IPS-NIHi7 (cell line): ENCODE data around the gene SRPK3.

Experiments
- DNase-seq: peaks from one replicate; pipeline ENCODE4 v3.0.0; 2012; ENCODE audit warnings: mixed read lengths; ENCODE audit errors: extremely low spot score

Gene SRPK3

DNA sequence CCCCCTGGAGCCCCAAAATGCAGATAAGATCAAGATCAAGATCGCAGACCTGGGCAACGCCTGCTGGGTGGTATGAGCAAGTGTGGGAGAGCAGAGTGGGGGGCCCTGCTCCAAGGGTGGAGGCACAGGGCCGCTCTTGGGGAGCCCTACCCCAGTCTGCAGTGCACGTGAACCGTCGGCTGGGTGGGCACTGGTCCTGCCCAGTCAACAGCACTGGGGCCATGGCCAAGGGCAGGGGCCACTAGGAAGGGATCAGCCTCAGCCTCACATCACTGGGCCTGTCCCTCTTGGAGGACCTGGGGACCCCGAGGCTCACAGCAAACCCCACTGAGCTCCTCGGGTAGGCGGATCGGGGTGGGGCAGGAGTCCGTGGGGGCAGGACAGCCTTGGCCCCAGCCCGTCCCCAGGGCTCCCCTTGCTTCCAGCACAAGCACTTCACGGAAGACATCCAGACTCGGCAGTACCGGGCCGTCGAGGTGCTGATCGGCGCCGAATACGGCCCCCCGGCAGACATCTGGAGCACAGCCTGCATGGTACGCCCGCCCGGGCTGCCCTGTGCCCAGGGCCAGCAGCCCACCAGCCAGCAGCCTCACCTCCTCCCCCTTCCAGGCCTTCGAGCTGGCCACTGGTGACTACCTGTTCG is 3.6 kb downstream of the SRPK3 start:
- DNase-seq, result no peak

DNA sequence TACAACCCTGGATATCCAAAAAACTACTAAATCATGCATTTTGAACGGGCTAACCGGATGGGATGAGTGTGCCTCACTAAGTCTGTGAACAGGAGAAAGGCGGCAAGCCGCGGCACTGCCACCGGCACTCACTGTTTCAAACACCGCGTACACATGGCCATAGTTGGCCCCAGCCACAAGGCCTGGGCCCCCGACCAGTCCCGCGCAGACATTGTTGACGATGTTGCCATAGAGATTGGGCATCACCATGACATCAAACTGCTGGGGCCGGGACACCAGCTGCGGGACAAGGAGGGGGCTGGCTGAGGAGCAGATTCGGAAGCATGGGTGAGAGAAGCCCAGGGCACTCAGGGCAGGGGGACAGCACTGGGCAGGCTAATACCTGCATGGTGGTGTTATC is 5.8 kb downstream of the SRPK3 start:
- DNase-seq, result no peak

DNA sequence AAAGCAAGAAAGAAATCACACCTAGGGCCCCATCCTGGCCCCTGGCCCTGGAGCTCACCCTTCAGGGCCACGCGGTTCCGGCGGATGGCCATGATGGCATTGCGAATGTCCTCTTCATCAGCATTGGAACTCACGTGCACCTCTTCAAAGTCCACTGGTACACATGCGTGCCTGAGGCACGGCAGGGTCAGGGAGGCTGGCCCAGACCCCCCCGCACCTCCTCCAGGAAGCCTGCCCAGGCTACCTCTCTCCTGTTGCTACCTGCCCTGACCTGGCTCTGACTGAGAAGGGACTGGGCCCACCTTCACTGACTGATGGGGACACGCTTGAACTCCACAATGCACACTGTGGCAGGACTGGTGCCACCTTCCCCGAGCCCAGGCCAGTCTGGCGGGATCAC is 8.8 kb downstream of the SRPK3 start:
- no peak for DNase-seq

DNA sequence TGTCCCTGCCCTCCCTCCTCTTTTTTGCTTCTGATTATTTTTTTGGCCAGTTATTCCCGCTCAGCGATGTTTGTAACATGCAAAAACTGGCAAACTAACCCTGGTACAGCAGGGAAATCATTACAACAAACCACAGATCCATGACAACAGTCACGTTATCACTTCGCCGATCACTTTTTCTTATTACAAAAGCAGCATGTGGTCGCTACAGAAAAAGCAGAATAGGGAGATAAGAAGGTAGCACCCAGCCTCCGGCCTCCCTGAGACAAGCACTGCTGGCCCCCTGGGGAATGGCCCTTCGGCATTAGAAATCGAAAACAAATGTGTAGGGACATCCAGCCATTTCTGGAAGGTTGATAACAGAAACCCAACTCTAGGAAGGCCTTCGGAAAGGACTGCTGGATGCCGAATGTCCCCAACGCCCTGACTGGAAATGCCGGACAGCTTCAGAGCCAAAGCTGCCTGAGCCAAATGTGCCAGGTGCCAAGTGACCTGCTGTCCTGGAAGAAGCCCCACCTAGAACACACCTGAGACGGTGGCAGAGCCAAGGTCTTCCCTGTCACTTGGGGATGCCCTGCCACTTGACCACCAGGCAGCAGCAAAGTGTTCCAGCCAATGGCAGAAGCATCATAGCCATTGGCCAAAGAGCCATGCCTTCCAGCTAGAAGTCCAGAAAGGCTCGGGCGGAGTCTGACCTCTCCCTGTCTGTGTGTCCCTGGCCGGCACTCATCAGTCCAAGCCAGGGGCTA is 10.4 kb downstream of the SRPK3 start:
- no peak for DNase-seq

DNA sequence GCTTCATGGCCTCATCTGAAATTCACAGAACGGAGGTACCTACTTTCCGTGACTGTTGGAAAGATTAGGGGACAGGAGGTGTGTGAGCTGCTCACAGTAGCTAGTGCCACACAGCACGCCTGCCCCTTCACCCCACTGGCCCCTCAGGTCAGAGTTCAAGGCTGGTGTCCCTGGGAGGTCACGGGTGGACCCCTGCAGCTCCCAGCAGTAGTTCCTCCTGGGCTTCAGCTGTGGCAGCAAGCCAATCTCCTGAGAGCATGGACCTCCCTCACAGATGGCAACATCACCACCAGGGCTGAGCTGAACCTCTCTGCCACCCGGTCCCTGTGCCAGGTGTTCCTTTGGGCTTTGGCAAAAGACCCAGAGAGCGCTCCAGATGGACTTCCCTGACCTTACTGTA is 11.5 kb downstream of the SRPK3 start:
- no peak for DNase-seq

DNA sequence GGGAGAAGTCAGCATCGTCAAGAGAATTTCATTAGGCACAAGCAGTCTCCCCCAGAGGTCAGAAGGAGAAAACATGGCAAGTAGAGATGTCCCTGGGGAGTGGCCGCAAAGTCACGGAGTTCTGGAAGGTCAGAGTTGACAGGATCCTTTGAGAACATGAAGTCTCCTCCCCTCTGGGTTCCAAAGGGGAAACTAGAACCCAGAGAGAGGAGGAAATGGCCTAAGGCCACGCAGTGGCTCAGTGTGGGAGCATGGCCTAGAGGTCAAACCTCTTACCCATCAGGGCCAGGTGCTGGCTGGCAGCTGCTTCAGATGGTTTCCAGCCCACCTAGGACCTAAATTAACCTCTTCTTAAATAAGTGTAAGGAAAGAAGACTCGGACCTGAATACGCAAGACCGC is 12.4 kb downstream of the SRPK3 start:
- DNase-seq, result no peak

DNA sequence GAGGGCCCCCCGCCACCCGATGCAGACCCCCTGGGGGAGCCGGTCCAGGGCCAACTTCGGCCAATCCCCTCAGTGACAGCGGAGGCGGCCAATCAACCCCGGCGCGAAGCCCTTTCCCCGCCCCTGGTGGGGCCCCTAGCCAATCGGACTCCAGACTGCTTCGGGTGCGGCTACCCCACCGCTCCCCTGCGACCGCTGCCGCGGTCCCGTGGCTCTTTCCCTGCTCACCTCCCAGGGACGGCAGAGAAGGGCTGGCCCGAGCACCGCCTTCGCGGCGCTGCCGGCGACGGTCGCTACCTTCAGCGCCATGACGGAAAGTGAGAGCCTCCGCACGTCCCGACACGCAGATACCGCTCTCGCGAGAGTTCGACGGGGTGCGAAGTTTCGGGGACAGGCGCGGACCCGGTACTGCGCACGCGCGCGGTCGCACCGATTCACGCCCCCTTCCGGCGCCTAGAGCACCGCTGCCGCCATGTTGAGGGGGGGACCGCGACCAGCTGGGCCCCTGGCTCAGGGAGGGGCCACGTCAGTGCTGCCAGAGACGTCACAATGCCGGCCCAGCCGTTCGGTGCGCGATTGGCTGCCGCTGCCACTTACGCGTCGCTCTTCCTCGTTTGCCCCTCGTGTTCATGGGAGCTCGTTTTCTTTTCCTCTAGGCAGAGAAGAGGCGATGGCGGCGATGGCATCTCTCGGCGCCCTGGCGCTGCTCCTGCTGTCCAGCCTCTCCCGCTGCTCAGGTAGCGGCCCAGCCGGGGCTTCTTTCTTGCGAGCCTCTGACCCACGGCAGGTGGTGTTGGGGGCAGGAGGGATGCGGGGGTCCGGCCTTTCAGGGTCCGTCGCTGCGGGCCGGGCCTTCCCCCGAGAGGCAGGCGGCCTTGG is 13.4 kb downstream of the SRPK3 start, which contains the start of the genes IDH3G and SSR4:
IDH3G (minus strand) TSS at position 358 of the 879 bp plus-strand sequence; CDS start at position 309, 49 bp downstream.
SSR4 (plus strand) TSS at position 651 of the 879 bp plus-strand sequence; CDS start at position 671, 20 bp downstream.
- DNase-seq, result peak; percentile 96

DNA sequence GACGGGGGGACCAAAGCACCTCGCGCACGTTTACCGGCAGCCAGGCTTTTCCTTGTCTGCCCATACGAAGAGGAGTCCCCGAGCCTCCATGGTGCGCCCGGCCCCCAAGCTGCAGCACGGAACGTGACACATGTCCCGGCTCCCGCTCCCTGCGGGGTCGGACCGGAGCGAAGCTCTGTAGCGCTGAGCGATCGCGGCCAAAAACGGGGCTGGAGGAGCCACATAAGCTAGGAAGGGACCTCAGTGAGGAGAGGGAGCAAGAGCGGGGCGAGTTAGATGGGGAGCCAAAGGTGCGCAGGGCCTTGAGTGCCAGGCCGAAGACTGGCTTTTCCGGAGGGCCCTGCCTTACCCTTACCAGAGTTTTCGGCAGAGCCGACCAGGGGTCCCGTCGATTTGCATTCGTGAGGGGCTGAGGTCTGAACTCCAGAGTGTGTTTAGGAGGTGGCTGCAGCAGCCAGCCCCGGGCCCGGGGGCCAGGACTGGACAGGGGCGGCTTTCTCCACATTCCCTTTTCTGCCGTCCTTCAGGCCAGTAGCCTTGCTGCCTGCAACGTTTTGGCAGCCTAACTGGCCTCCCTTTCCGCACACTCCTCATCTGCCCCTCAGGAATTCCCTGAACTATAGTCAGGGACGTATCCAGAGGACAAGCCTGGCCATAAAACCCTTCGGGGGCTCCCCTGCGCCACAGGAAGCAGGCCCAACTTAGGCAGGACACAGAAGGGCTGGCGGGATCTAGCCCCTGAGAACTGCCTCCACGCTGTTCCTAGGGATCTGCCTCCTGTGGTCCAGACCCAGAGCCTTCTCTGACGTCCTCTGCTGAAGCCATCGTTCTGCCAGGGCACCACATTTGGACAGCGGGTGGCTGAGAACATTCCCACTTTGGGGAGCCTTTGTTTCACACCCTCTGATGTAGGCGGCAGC is 14.3 kb downstream of the SRPK3 start:
- DNase-seq, result no peak

DNA sequence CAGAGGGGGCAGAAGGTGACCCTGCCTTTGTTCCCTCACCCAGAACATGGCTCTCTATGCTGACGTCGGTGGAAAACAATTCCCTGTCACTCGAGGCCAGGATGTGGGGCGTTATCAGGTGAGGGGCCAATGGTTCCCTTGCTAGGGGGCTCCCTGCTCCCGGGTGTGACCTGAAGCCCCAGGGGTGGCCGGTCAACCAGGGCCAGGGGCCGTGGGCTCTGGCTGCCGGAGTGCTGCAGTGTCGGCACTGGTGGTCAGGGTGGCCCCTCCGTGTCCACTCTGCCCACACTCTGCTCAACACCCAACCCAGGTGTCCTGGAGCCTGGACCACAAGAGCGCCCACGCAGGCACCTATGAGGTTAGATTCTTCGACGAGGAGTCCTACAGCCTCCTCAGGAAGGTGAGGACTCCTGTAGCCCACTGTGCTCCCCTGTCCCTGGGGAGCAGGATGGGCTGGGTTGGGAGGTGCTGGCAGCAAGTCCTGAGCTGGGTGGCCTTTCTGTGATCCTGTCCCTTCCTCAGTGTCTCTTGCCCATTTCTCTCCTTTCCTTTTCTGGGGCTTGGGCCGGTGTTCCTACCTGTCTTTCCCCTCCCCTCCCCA is 16.7 kb downstream of the SRPK3 start:
- DNase-seq, result no peak

DNA sequence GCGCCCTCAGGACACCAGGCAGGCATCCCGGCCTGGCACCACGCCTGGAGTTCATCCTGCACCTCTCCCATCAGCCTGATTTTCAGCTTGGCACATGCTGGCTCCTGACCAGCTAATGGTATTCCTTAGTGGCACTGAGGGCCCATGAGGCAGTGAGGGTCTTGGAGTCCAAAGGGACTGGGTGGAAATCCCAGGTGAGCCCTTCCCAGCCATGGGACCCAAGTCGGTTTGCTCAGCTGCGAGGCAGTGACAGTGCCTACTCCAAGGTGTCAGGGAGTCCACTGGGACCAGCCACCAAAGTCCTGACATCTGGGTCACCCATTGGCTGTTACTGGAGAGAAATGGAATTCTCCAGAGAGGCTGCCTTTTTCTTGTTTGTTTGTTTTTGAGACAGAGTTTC is 18.5 kb downstream of the SRPK3 start:
- DNase-seq, result no peak

DNA sequence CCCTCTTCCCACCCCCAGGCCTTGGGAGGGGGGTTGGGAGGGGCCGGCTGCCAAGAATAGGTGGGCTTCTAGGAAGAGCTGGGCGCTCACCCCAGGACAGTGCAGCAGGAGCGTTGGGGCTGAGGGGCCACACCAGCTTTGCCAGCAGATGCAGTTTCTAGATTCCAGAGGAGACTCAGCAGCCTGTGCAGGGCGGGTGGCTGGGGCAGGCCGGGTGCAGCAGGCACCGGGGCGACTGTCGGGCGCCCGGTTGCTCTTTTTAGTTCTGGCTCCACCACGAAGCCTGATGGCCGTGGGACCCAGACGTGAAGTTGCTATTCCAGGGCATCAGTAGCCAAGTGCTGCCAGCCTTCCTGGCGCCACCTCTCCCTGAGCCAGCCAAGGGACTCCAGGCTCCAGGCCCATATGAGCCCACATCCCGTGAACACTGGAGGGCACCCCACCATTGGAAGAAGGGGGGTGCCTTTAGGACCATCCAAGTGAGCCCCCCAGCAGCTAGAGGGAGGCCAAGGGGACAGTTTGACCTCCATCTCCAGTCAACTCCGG is 19.4 kb downstream of the SRPK3 start:
- no peak for DNase-seq

DNA sequence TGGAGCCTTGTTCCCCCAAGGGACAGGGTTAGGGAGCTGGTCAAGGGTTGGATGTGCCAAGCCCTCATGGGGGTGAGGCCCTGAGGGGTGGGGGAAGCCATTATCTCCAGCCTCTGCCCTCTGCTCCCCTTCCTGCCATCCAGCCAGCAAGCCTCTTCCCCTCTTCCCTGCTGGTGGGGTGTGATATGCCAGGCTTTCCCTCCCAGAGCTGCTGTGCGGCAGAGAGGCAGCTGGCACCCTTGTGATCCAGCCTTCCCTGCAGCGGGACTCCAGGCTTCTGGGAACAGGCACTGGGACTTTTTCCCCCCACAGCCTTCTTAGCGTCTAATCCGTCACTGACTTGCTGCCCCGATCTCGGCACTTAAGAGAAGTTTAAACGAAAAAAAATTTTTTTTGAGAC is 19.9 kb downstream of the SRPK3 start:
- no peak for DNase-seq

DNA sequence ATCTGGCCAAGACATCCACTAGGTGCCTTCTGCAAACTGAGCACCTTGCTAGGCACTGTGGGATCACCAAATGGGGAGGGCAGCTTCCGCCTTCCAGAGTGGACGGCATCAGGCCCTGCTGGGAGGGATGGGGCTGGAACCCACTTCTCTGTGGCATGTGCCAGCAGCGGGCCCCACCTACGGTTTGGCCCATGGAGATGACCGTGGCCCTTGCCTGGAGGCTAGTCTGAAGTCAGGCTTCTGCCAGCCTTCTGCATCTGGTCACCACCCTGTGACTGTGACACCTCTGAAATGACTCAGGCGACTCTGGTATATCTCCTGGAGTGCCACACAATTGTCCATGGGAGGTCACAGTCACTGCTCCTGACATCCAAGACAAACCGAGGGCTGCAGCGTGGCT is 20.8 kb downstream of the SRPK3 start:
- DNase-seq, result no peak

DNA sequence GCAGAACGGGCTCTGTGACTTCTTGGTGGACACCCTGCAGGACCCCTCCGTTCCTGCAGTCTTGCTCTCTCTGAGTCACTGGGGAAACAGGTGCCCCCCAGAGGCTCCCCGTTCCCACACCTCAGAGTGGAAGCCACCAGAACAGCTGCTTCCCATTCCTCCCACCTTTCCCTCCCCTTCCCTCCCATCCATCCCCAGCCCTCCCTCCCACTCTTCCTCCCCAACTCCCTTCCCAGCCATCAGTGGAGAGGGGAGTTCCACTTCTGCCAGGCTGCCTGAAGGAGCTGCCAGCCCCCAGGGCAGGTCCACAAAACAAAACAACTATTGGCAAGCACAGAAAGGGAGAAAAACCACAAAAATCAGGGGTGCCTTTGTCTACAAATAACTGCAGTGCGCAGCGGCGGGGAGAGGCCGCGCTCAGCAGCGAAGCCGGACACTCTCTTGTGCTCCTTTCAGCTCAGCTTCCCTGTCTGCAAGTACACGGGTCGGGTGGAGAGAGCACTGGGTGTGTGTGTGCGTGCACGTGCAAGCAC is 21.7 kb downstream of the SRPK3 start:
- no peak for DNase-seq

DNA sequence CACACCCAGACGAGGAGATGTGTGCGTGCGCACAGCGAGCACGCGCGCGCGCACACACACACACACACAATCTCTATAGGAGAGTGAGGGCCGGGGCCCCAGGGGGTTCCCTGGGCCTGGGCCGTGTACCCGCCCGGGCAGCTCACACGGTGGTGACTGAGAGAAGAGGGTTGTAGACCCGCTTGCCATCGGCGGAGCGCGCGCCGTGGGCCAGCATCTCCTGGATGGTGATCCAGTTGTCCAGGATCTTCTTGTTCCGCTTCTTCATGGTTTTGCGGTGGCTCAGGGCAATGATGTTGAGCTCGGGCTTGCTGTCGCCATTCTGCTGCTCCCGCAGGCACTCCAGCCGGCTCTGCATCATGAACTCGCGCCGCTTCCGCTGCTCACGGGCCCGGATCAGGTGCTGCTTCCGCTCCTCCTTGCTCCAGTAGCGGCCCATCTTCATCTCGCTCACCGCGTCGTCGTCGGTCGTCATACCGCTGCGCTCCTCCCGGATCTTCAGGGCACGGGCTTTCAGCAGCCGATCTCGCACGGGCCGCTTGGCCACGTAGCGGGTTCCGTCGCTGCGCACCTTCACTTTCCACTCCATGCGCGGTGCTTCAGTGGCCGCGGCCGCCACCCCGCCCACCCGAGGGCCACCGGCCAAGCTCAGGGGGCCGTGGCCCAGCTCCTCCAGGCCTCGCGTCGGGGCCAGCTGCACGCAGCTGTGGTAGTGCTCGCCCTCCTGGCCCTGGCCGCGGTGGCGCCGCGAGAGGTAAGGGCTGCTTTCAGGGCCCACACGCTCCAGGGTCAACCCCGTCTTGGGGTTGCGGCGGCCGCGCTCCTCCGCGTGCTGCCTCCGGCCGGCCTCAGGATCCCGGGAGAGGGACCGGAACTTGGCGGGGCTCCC is 22.6 kb downstream of the SRPK3 start:
- DNase-seq, result no peak

DNA sequence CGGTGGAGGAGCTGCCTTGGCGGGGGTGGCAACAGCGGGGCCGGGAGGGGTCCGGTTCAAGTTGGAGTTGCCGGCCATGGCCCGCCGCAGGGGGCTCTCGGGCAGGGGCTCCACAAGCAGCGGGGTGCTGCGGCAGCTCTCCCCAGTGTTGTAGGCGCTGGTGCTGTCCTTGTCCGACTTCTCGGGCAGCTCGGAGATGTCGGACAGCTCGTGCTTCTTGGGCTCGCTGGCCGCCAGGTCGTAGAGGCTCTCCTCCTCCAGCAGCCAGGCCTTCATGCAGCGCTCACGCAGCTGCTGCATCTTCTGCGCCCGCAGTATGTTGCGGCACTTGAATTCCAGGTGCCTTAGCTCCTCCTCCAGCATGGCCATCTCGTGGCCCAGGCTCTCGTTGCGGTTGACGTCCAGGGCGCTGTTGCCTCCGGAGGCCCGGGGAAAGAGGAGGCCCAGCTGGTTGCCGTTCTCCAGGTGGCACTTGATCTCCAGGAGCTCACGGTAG is 23.3 kb downstream of the SRPK3 start:
- no peak for DNase-seq

DNA sequence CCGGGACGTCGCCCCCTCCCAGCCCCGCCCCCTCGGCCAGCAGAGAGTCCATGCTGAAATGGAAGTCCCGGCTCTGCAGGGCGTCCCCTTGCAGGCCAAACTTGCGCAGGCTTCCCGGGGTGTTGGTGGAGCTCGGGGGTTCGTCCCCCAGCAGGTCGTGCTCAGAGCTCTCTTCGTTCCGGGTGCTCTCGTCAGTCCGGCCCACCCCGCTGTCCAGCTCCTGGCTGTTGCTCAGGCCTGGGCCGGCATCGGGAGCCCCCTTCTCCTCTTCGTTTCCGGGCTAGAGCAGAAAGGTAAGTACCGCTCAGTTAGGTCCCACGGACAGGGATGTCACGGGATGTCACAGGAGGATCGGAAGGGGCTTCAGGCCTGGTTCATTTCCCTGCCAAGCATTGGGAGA is 23.8 kb downstream of the SRPK3 start:
- no peak for DNase-seq

DNA sequence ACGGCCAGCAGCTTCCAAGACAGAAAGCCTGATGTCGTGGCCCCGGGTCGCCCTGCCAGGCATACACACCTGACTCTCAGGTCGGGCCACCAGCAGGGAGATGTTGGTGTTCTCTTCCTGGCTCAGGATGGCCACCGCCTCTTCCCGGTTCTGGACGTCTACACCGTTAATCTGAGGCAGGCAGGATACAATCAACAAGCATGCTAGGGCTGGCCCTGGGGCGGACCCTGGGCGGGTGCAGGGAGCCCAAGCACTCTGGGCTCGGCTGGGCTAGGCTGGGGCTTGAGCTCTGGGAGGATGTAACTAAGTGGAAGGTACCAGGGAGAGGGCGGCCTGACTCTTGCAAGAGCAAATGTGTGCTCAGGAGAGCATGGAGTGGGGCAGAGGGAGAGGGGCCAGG is 24.6 kb downstream of the SRPK3 start:
- DNase-seq, result no peak

DNA sequence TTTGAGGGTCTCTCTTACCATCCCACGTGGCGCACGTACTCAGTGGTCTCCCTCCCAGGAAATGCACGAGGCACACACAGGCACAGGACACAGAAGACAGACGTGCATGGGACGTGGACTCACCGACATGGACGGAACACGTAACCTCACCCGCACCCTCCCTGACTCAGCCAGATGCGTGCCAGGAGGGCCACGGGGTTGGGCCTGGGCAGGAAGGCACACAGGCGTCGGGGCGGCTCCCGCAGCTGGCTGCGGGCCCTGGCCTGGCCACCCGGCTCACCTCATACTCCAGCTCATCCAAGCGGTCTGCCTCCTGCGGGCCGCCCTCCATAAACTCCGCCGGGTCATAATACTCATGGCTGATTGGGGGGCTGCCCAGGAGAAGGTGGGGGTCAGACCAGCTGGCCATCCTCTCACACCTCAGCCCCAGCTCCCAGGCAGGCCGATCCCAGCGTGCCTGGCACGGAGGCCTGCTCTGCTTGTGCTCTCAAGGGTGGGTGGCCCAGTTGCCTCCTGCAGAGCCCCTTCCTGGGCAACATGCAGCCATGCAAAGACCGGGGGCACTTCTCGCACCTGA is 26.2 kb downstream of the SRPK3 start:
- DNase-seq, result no peak
